Ishikawa (cell line): Measurements from ENCODE around the gene TRUB2.

Experiments used
- CREB1 ChIP-seq: IDR thresholded peaks from 2 replicates; pipeline ENCODE4 v1.6.1; 2012; ENCODE audit warnings: low read depth
- EGR1 ChIP-seq: IDR thresholded peaks from 2 replicates; pipeline ENCODE4 v1.6.1; 2012
- EP300 ChIP-seq: IDR thresholded peaks from 2 replicates; pipeline ENCODE4 v1.6.1; 2012; ENCODE audit warnings: borderline replicate concordance
- FOXM1 ChIP-seq: IDR thresholded peaks from 2 replicates; pipeline ENCODE4 v1.6.1; 2012; ENCODE audit warnings: low read depth, borderline replicate concordance
- TAF1 ChIP-seq: IDR thresholded peaks from 2 replicates; pipeline ENCODE4 v1.6.1; 2012; ENCODE audit warnings: low read depth, mild to moderate bottlenecking
- YY1 ChIP-seq: IDR thresholded peaks from 2 replicates; pipeline ENCODE4 v1.6.1; 2012; ENCODE audit warnings: low read depth
- ZBTB7A ChIP-seq: IDR thresholded peaks from 2 replicates; pipeline ENCODE4 v1.6.1; 2012; ENCODE audit warnings: low read depth

DNA sequence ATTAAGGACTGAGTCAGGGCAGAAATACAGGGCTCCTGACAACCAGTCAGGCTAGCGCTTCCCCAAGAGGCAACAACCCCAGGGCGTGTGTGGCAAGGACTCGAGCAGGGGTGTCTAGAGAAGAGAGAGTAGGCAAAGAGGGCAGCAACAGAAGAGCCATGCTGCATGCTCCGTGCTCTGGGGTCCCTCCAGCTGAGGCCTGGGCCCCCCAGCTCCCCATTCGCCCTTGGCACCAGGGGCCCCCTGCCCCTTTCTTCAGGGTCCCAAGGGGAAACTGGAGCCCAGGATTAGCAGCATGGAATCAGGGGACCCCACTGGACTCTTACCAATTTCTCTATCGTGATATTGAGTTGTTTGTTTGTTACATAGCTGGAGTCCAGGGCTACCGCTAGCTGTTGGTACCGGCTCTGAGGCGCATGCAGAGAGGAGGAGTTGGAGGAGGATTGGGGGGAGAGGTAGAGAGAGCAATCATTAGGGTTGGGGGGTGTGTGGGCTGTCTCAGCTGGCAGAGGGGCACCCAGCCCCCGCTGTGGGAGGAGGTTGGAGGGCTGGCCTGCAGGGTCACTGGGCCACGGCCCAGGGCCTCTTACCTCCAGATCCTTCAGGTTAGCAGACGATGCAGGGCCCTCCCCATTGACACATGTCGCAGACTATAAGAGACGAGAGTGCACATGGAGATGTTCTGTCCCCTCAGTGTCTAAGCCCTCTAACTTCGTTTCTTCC, 55.2 kb downstream of the TRUB2 start:
- TF ChIP-seq YY1 (no peak), EGR1 (no peak), EP300 (no peak), ZBTB7A (no peak), FOXM1 (no peak), CREB1 (no peak), TAF1 (no peak)
